Non-pigmented ciliary epithelial cell (primary cell): Measurements from ENCODE around the gene ANKRD18A.

Experiments
- DNase-seq: peaks from one replicate; pipeline ENCODE4 v3.0.0-alpha.2; 2010; ENCODE audit warnings: low read depth

The ANKRD18A gene

DNA sequence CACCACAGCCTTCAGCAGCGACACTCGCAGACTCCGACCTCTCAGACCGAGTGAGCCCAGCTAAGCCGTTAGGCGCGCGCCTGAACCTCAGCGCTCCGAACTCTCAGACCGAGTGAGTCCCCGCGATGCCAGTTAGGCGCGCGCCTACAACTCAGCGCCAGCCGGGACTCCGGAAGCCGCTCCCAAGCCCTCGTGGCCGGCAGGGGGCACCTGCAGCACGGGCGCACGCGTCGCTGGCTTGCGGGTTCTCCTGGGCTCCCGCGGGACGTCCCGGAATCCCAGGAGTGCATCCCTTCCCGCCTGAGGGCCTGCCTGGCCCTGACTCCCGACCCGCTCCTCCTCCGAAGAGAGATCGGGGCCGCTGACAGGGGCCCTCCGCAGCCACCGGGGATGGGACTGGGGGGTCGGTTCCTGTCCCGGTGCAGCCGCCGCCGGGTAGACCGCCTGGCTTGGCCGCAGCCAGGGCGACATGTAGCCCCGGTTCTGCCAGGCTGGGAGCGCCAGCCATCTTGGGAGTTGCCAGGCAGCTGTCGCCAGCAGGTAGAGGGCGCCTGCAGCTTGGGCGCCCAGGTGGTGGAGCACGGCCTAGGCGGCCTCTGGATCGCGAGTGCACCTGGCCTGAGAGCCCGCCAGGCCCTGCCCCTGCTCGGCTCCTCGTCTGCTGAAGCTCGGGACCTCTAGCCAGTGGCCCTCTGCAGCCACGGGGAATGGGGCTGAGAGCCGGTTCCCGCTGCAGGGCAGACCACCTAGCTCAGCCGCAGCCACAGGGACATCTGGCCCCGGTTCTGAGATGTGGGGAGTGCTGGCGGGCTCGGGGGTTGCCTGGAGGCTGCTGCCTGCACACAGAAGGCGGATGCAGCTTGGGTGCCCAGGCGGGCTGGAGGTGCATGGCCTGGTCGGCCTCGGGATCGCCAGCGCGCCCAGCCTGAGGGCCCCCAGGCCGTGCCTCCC is at the start of gene ANKRD18A:
Gene ANKRD18A (minus strand): TSS at position 114 of the 951 bp plus-strand sequence. CDS start 311 bp downstream, outside the sequence.
- no peak for DNase-seq

DNA sequence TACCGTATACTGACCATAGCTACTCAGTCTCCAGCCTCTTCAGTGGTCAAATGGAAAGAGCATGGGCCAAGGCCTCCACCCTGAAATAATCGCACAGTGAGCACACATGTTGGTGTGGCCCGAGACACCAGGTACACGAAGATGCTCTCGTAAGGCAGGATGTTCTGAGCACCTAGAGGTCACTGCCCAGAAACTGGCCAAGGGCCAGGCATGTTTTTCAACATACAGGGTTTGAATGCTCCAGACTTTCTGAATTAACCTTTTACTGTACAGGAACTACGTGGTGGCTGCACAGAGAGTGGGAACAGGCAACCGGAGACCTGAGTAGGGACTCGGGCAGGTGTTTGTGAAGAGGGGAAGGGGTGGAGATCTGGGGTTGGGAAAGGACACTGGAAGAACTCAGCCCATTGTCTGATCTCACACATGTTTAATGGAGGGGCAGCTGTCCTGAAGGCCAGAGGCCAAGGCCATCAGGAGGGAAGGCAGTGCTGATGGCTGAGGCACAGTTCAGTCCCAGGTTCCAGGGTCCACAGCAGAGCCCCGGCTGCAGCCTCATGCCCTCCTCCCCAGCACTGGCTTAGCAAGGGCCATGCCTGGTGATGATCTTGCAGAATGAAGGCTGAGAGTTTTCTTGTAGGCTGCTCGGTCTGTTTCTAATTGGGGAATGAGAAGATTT is 48.5 kb upstream of the ANKRD18A start:
- no peak for DNase-seq

DNA sequence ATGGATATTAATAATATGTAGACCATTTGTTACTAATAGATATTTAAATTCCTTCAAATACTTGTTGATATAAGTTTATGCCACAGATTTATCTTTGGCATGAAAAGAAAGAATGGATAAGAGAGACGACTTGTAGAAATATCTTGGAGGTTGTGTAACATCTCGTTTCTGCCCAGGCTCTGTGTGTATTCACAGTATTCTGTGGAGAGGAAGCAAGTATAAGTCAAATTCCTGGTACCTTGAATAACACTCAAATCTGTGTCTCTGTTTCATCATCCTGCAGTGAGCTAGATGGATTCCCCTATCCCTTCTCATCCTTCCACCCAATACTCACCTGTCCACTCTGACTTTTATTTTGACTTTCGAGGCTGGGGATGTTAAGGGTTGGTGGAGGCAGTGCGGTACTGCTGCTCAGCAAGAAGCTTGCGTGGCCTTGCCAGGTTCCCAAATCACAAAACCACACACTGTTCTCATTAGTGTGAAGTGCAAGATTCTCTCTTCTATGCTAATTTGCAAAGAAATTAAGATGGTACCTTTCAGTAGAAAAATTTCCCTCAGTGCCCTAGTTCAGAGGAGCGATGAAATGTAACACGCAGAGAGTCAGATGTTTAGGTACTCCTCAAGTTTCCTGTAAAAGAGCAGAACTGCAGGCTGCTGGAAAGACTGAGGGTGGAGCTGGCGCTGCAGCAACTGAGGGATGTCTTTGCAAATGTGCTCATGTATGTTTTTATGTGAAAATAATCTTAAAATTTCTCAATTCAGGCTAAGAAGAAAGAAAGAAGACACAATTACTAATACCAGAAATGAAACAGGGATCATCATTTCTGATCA is 42.6 kb upstream of the ANKRD18A start:
- DNase-seq, result no peak

DNA sequence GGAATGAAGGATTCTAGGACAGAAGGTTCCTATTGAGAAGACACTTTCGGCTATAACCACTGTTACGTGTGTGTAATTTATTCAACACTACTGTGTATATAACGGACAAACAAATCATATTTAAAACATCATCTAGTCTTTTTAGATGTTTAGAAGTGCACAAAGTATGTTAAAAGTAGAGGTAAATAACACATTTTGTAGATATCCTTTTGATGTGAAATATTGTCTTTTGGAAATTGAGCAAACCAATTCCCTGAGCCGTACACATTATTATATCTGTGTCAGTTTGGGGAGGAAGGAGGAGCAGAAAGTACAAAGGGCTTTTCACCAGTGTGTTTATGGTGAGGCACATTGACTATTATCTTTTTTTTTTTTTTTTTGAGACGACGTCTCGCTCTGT is 39.1 kb upstream of the ANKRD18A start:
- no peak for DNase-seq

DNA sequence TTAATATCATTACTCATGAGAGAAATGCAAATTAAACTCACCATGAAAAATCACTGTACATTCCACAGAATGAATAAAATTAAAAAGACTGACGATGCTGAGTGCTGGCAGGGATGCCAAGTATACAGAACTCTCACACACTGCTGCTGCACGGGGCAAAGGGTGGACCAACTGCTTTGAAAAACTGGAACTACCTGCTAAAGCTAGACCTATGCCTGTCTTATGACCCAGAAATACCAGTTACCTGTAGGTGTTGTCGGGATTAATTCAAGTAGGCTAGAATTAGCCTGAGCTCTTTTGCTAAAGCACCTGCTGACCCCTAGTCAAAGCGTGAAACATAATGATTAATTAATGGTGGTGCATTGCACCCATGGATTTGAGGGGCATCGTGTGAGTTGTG is 36.5 kb upstream of the ANKRD18A start:
- DNase-seq, result no peak

DNA sequence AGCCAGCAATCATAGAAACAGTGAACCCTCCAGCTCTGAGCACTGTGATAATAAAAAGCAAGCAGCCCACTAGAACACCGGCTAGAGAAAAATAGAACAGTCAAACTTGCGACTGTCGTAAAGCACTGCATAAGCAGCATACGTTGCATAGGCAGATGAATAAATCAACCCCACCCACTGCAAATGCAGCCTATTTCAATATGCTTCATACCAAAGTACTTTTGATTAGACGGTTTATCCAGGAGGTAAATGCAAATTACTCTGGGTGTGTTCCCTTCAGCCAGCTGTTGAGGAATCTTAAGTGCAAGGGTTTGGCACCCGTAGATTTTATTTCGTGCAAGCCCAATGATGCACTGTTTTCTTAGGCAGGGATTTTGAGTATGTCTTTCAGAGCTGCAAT is 32.1 kb upstream of the ANKRD18A start:
- DNase-seq, result no peak

DNA sequence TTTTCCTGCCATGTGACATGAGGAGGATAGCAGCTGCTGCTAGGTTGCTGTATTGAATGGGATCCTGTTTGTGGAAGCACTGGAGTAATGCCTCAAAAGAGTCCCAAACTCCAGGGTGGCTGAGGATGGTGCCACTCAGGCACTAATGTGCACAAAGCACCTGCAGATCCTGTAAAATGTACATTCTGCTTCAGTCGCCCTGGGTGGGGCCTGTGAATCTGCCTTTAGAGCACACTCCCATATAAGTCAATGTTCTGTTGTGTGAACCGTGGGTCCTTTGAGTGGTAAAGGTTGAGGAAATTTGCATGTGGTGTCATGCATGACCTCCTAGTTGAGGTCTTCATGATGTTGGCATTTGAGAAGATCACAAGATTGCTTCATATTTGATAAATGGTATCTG is 31.6 kb upstream of the ANKRD18A start:
- DNase-seq, result no peak

DNA sequence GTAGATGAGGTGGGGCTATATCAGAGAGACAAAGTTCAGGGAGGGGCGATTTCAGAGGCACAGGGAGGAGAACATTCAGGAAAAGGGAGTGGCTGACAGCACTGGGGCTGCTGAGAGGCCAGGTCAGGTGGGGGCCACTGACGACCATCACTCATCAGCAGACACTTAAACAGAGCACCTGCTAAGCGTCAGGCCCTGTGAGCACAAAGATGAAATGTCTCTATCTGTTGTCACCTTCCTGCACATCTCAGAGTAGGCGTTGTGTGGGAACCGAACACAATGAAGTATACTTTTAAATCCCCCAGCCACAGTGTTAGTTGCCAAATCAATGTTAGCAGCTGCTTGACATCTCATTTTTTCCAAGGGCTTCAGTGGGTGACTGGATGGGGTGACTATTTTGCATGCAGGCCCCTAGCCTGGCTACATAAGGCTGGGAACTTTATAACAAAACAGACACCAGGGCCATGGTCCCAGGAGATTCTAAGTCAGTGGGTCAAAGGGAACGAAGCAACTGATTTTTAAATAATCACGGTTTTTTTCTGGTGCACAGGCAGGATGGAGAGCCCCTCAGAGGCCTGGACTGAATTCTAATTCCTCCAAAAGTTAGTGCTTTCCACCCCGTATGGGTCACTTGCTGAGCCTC is 31.1 kb upstream of the ANKRD18A start:
- no peak for DNase-seq

DNA sequence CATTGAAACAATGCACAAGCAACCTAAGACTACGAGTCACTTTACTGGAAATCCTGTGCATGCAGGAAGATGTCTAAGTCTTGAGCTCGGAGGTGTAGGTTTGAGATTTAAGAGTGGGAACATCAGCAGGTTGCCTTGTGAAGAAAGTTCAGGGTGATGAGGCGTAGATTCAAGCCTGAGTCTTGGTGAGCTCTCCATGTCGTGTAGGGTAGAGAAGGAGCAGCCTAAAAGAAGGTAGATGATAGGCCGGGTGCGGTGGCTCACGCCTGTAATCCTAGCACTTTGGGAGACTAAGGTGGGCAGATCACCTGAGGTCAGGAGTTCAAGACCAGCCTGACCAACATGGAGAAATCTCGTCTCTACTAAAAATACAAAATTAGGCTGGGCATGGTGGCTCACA is 30.2 kb upstream of the ANKRD18A start:
- no peak for DNase-seq

DNA sequence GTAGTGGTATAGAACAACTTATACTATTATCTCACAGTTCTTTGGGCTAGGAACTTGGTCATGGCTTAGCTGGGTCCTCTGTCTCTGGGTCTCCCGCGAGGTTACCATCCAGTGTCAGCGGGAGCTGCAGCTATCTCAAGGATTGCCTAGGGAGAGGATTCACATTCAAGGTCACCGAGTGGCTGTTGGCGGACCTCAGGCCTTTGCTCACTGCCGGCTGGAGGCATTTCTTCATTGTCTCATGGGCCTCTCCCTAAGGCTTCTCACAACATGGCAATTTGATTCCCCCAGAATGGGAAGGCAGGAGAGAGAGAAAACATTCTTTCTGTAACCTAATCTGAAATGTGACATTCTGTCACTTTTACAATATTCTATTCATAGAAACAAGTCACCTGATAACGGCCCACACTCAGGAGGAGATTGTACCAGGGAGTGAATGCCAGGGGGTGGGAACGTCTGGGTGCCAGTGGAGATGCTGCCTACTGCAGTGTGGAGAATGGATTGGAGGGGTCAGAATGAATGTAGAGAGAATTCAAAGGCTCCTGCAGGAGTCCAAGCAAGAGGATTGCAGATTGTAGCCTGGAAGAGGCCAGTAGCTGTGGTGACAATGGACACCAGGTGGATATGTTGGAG is 29.5 kb upstream of the ANKRD18A start:
- DNase-seq, result no peak

DNA sequence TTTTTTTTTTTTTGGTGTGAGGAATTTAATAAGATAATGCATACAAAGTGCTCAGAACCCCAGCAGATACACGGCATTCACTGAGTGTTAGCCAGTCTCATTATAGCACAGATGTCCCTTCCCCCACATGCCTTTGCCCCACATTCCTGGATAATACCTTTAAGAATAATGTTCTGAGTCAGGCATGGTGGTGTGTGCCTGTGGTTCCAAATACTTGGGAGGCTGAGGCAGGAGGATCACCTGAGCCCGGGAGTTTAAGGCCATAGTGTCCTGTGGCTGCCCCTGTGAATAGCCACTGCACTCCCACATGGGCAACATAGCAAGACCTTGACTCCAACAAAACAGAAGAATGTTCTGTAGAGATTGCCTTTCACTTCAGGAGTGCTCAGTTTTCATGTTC is 24.2 kb upstream of the ANKRD18A start:
- no peak for DNase-seq

DNA sequence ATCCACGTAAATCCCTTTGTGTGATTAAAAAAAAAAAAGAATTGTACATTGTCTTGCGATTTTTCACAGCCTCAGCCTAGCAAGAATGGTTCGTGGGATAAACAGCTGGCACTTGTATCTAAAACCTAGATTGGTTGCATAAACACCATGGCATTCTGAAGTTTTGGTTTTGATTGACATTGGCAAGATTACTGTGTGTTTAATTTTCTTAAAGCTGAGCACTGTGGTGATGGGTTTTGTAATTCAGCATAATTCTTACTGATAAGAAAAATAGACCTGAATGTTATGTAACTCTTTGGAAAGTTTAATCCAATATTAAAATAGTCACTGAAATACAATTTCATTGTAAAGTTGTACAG is 23.4 kb upstream of the ANKRD18A start:
- DNase-seq, result no peak

DNA sequence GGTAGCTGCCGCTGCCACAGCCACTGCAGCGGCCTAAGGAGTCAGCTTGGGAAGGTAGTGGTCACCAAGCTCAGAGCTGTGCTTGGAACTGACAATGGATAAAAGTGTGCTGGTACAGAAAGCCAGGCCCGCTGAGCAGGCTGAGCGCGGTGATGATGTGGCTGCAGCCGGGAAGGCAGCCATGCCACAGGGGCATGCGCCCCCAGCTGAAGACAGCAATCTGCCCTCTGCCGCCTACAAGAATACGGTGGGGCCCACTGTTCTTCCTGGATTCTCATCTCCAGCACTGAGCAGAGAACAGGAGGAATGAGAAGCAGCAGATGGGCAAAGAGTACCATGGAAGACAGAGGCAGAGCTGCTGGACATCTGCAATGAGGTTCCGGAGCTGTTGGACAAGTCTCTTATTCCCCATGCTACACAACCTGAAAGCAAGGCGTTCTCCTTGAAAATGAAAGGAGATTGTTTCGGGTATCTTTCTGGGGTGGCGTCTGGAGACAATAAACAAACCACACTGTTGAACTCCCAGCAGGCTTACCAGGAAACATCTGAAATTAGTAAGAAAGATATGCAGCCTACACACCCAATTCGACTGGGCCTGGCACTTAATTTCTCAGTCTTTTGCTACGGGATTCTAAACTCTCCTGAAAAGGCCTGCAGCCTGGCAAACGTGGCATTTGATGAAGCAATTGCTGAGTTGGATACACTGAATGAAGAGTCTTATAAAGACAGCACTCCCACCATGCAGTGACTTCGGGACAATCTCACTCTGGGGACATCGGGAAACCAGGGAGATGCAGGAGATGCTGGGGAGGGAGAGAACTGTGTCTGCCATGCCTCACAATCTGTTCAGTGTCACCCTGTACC is 22.8 kb upstream of the ANKRD18A start:
- DNase-seq, result no peak

DNA sequence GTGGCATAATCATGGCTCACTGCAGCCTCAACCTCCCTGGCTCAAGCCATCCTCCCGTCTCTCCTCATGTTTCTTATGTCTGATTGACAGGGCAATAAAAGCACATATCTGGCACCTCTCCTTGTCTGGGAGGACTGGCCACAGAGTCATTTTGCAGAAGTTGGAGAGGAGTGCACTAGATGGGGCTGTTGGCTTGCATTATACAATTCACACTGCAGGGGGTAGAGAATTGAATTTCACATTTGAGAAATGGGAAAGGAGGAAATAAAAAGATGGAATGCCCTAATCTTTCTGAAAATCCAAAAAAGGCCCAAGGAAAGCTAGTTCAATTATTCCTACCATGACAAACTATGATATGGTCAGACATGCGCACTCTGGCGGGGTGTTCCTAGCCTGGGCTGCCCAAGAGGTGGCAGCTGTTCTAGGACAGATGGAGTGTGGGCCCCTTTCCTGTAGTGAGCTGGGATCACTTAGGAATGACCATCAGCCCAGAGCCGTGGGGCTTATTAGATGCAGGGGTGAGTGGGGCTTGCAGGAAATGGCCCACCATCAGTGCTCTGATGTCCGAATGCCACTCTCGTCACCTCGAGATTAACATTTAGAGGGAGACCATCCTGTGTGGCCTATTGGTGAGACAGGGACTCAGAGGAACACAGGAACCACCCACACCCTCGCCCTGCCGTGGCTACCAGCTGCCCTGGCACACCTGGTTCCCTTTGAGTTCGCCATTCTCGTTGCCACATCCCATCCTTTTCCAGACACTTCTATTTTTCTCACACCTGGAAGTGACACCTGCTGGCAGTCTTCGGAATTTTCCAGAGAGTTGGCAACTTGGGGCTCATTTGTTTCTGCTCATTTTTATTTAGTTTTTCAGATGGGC is 21.8 kb upstream of the ANKRD18A start:
- no peak for DNase-seq

DNA sequence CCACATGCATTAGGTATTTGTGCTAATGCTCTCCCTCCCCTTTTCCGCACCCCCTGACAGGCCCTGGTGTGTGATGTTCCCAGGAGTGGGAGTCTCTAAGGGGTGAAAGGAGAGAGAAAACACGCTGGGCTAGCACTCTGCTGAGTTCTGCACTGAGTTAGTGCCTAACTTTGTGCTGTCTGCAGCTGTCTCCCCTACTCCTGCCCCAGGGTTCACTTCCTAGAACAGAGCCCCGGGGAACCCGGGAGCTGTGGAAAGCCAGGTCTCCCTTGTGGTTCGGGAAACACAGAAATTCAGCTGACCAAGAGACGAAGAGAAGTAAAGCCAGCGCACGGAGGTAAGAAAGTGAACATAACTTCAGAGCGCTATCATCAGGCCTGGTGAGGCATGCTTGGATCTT is 20.7 kb upstream of the ANKRD18A start:
- no peak for DNase-seq

DNA sequence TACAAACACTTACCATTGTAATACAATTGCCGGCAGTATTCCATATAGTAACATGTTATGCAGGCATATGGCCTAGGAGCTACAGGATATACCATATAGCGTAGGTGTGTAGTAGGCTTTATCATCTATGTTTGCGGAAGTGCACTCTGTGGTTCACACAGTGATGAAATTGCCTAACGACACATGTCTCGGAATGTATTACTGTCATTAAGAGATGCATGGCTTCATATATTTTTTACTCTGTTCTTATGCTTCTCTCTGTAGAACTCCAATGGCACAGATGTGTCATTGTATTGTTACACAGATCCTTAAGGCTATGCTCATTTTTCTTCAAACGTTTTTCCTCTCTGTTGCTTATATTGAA is 19.2 kb upstream of the ANKRD18A start:
- DNase-seq, result no peak

DNA sequence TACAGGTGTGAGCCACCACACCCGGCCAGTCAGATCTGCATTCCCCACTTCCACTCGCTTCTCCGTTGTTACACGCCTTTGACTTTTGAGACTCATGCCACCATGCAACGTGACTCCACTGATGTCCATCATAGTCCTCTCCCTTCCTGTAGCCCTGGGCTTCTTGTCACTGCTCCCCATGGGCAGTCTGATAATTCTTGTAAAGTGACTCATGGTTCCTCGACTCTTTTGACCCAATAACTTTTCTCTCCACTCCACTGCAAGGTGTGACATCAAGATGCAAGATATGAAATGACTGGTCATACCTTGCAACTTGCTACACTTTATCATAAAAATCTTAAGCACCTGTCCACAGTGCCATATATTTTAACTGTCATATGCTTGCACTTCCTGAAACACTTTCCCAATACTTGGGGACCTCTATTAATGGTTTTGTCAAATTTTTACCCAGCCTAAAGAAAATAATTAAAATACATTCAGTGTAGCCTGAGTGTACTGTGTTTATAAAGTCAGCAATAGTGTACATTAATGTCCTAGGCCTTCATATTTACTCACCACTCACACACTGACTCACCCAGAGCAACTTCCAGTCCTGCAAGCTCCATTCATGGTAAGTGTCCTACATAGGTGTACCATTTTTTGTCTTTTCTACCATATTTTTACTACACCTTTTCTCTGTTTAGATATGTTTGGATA is 18.6 kb upstream of the ANKRD18A start:
- DNase-seq, result no peak

DNA sequence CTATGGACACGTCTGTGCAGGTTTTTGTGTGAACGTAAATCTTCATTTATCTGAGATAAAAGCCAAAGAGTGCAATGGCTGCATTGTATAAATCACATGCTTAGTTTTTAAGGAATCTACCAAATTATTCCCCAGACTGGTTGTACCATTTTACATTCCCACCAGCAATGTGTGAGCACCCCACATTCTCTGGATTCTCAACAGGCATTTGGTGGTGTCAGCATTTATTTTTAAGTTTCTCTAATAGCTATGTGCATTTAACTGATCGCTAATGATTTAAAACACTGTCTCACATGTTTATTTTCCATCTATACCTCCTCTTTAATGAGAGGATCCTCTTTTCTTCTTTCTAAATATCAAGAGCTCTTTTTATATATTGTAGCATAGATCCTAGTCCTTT is 13.9 kb upstream of the ANKRD18A start:
- DNase-seq, result no peak

DNA sequence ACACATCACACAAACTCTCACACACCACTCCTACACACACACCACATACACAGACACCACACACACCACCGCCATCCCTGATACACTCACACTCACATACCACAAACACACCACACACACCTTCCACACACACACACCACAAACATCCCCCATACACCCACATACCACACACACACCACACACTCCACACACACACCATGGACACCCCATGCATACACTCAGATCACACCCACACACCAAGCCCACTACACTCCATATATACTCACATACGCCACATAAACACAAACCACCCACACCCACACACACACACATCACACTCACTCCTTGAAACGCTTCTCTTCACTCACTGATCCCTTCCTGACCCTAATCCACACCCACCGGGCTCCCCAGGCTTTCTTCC is 9.1 kb upstream of the ANKRD18A start:
- no peak for DNase-seq
